ENCODE results near the gene KLHL30.

KLHL30 gene

GRCh38 chr2:238128534-238129001, 9.9 kb upstream of the KLHL30 start:
- in situ Hi-C loops (cut with MboI; ENCODE audit: low sequenced_read_pairs), result no loop called here

DNA sequence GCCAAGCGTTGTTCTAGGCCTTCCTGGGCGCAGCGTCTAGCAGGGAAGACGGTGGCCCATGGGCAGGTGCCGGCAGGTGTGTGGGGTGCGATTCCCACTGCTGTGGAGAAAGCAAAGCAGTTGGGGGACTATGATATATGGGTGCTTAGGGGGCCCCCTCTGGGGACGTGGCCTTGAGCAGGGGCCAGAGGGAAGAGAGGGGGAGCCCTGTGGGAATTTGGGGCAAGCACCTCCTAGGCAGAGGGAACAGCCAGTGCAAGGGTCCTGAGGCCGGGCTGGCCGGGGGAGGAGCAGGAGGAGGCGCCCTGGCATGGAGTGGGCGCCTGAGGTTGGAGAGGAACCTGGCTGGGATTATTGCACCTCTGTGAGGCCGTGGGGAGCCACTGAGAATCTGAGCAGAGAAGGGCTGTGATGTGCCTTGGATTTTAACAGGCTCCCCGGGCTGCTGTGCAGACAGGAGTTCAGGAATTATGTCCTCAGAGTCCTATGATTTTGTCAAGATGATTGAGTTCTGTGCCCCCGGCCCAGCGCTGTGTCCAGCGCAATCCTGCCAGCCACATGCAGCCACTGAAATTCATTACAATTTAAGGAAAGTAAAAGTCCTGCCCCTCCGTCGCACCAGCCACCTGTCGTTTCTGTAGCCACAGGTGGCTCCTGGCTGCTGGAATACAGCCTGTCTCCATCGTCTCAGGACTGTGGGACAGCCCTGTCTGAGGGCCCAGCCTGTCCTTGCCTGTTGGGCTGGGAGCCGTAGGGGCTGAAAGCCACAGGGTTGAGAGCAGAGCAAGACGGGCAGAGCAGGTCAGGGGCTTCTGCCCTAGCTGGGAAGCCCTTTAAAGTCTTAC, 9.1 kb upstream of the KLHL30 start:
- in situ Hi-C loops (cut with MboI; ENCODE audit: low sequenced_read_pairs), result no loop called here

- in situ Hi-C loops (cut with MboI; ENCODE audit: low sequenced_read_pairs), result no loop called here
These were observed 8.3 kb upstream of the KLHL30 start for GRCh38 chr2:238130111-238130695.

DNA sequence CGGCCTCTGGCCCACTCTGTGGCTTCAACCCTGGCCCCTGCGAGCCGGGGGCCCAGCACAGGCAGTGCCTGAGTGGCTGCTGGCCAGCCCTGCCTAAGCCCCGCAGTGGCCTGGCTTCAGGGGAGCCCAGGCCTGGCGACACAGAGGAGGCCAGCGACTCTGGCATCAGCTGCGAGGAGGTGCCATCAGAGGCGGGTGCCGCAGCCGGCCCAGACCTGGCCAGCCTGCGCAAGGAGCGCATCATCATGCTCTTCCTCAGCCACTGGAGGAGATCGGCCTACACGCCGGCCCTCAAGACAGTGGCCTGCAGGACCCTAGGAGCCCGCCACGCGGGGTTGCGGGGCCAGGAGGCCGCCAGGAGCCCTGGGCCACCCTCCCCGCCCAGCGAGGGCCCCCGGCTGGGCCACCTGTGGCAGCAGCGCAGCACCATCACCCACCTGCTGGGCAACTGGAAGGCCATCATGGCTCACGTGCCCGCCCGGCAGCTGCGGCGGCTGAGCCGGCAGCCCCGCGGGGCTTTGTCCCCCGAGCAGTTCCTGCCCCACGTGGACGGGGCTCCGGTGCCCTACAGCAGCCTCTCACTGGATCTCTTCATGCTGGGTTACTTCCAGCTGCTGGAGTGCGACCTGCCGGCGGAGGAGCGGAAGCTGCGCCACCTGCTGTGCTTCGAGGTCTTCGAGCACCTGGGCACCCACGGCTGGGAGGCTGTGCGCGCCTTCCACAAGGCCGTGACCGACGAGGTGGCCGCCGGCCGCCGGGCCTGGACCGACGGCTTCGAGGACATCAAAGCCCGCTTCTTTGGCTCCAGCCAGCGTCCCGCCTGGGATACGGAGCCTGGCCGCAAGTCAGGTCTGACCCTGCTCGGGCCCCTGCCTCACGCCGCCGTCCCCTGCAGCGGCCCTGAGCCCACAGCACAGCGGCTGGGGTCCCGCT, 7.5 kb upstream of the KLHL30 start:
- in situ Hi-C loops (cut with MboI; ENCODE audit: low sequenced_read_pairs), result no loop called here

DNA sequence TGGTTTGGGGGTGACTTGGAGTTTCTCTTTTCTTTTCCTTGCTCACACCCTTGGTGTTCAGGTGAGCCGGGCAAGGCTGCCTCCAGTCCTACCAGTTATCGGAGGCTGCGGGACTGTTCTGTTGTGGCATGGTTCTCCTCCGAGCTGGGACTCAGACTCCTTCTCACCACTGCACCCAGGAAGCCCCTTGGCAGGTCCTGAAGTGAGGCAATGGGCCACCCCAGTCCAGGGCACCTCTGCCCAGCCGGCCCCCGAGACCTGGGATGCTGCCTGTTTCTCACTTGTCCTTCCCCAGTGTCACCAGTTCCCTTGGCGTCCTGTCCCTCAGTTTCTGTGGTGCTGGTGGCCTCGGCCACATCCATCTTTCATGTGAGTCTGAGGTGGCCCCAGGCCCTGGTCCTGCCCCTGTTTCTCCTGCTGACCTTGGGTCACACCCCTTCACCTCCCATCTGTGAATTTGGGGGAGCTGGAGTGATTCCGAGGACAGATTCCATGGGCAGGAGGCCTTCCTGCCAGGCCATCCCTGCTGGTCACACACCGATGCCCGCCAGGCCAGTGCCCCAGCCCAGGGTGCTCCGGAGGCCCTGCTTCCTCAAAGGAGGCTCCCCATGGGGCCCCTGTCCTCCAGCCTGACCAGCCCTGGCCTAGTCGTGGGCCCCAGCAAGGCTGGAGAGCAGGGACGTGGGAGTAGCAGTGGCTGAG, 6.6 kb upstream of the KLHL30 start:
- in situ Hi-C loops (cut with MboI; ENCODE audit: low sequenced_read_pairs), result no loop called here

DNA sequence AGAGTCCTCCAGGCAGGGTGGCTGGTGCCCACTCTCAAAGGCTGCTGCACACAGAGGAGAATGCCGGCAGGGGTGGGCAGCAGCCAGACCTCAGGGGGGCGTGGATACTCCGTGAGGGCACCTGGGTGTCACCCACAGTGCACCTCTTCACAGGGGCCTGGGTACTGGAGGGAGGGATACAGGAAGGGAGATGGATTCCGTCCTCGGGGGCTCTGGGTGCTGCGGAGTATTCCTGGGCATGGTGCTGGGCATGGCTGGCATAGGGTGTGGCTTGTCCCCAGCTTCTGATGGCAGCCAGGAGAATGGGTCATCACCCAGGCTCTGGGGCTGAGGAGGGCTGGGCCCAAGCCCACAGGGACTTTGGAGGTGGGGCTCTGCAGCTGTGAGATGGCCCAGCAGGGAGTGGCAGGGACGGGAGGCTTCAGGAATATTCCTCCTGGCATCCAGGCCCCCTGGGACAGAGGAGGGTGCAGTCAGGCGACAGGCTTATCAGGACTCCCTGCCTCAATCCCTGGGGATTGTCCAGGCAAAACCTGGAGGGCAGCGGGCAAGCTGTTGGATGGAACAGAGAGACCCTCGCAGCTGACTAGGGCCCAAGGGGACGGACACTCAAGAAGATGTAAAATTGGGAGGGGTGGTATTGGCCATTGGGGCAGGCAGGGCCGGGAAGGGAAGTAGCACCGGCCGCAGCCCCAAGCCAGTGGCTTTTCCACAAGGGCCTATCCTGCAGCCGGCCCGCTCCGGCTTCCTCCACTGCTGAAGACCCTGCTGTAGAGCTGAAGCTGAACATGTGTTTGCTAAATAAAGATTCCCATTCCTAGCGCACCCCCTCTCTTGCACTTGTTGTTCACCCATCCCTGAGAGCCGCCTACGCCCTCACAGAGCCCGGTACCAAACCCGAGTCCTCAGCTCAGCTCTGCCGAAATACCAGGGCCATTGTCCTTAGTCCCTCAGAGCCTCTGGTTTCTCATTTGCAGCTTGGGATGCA, 5.7 kb upstream of the KLHL30 start:
- in situ Hi-C loops (cut with MboI; ENCODE audit: low sequenced_read_pairs), result no loop called here

- in situ Hi-C loops (cut with MboI; ENCODE audit: low sequenced_read_pairs), result no loop called here
These were observed 4.7 kb upstream of the KLHL30 start for GRCh38 chr2:238133499-238134392.

DNA sequence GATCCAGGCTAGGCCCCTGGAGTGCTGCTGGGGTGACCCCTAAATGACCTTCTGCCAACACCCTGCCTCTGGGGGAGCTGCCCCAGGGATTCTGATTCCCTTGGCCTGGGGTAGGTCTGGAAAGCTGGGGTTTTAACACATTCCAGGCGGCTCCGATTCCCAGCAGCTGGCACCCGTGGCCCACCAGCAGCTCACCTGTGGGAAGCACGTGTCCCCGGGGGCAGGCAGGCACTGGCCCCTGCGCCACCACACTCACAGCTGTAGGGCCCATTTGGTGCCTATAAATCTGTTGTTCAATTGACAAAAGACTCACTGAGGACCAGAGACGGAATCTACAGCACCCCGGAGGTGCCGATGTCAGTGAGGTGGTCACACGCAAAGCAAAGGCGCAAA, 4.1 kb upstream of the KLHL30 start:
- in situ Hi-C loops (cut with MboI; ENCODE audit: low sequenced_read_pairs), result no loop called here

DNA sequence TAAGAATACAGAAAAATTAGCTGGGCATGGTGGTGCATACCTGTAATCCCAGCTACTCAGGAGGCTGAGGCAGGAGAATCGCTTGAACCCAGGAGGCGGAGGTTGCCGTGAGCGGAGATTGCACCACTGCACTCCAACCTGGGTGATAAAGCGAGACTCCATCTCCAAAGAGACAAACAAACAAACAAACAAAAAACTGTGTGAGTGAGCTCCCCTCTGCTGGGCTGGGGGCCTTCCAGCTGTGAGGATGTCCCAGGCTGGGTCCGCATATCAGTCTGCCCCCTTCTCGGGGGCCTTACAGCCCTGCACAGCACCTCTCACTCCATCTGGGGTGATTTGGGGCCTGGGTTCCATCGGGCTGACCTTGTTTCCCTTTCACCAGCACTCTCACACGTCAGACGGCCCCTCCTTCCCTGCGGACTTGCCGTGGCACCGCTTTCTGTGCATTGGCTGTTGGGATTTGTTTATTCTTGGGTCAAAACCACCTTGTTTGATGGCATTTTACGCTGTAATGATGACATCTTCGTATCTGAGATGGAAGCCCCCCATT, 2.8 kb upstream of the KLHL30 start:
- in situ Hi-C loops (cut with MboI; ENCODE audit: low sequenced_read_pairs), result no loop called here

DNA sequence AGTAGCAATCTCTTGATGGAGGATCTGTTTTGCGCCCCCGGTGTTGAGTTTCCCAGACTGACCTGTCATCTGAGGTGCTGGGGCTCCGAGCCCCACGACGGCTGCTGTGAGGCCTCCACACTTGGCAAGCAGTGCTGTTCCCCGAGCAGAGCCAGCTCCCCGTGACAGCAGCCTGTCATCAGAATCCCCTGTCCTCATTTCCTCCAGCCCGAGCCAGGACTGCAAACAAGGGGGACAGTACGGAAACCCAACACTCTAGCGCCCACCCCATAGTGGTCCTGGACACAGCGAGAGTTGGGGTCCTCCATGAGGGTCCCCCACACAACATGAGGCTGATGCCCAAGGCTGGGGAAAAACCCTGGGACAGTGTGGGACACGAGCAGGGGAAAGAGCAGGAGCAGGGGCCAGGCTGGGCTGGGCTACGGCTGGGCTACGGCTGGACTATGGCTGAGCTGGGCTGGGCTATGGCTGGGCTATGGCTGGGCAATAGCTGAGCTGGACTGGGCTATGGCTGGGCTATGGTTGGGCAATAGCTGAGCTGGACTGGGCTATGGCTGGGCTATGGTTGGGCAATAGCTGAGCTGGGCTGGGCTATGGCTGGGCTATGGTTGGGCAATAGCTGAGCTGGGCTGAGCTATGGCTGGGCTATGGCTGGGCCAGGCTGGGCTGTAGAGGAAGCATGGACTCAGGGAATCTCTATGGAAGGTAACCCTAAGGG, 1.5 kb upstream of the KLHL30 start:
- in situ Hi-C loops (cut with MboI; ENCODE audit: low sequenced_read_pairs), result no loop called here

DNA sequence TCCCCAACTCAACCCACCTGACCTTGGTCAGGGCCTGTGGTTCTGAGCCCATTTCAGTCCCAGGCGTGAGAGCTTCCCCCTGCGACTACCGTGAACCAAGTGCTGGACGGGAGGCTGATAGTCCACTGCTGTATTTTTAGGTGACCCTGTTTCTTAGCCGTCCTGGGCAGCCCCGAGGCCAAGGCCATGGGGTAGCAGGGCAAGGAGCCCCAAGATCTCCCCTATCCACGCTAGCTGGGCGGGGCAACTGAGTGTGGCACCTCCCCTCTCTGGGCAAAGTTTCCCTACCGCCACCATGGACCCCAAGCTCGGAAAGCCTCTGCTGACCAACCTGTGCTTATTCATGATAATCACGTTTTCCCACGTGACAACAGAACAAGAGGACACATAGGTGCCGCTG, 583 bp upstream of the KLHL30 start:
- in situ Hi-C loops (cut with MboI; ENCODE audit: low sequenced_read_pairs), result no loop called here

- in situ Hi-C loops (cut with MboI; ENCODE audit: low sequenced_read_pairs), result no loop called here
These were observed 950 bp downstream of the KLHL30 start for GRCh38 chr2:238139196-238140039.

DNA sequence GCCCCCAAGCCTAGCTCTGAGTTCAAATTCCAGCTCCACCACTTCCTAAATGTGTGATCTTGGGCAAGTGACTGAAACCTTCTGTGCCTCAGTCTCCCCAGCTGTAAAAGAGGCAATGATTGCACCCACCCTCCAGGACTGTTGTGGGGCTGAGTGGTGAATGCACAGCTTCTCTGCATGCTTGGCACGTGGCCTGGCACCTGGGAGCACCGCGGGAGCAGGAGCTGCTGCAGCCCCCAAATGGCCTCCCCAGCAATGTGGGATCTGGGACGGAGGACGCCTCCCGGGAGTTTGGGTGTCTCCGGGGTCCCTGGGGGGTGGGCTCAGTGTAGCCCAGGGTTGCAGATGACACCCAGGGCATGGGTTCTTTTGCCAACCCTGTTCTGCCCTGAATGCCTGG, 1.6 kb downstream of the KLHL30 start:
- in situ Hi-C loops (cut with MboI; ENCODE audit: low sequenced_read_pairs), result no loop called here

DNA sequence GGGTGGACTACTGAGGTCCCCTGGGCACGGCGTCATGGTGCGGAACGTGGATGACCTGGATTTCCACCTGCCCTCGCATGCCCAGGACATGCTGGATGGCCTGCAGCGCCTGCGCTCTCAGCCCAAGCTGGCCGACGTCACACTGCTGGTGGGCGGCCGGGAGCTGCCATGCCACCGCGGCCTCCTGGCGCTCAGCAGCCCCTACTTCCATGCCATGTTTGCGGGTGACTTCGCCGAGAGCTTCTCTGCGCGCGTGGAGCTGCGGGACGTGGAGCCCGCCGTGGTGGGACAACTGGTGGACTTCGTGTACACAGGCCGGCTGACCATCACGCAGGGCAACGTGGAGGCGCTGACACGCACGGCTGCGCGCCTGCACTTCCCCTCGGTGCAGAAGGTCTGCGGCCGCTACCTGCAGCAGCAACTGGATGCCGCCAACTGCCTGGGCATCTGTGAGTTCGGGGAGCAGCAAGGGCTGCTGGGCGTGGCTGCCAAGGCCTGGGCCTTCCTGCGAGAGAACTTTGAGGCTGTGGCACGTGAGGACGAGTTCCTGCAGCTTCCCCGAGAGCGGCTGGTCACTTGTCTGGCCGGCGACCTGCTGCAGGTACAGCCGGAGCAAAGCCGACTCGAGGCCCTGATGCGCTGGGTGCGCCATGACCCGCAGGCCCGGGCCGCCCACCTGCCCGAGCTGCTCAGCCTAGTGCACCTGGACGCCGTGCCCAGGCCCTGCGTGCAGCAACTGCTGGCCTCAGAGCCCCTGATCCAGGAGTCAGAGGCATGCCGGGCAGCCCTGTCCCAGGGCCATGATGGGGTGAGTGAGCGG, 2.5 kb downstream of the KLHL30 start:
- in situ Hi-C loops (cut with MboI; ENCODE audit: low sequenced_read_pairs), result no loop called here

DNA sequence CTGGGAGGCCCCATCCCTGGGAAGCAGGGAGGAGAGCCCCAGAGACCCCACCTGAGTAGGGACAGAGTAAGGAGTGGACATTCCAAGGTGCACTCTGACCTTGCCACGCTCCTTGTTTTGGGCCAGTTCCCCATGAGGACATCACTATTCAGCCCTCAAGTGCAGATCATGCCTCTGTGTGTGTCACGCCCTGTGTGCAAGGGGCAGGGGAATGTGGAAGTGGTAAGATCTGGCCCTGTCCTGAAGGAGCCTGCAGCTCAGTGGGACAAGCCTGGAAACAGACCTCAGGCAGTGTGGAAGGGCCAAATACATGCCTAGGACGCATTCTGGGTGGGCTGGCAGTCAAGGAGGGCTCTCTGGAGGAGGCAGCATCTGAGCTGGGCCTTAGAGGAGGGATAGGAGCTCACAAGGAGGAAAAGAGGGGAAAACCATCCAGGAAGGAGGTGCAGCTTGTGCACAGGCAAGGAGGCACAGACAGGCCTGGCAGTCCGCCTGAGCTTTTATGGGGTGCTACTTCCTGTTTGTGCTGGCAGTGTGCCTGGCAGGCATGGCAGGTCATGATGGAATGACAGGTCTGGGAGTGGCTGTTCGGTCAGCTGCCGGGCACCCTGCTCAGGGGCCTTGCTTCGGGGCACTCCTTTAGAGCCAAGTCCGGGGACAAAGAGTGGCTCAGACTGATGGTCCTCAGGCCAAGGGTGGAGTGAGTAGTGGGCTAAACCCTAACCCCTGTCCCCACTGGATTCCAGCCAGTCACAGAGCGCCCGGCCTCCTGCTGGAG, 3.3 kb downstream of the KLHL30 start:
- in situ Hi-C loops (cut with MboI; ENCODE audit: low sequenced_read_pairs), result no loop called here

Data from HL-60/S4 (cell line).